Progenitor cell of endocrine pancreas (in vitro differentiated cells): Measurements from ENCODE around the gene PEX14. TPM values are rescaled to one million over a fixed set of nuclear protein-coding genes. Genes with fewer than 3 reads are reported as not detected.

Source experiments
- DNase-seq: peaks from one replicate; pipeline ENCODE4 v3.0.0; 2021; ENCODE audit warnings: low spot score; ENCODE audit not compliant: unreplicated experiment
- H3K27ac Mint-ChIP-seq: 2 replicates; pipeline ENCODE4 v1.8.0; 2021; ENCODE audit warnings: mild to moderate bottlenecking, moderate library complexity, mixed read lengths
- H3K27me3 Mint-ChIP-seq: 2 replicates; pipeline ENCODE4 v1.8.0; 2021; ENCODE audit warnings: mixed read lengths
- H3K36me3 Mint-ChIP-seq: 2 replicates; pipeline ENCODE4 v1.8.0; 2022; ENCODE audit warnings: mixed read lengths; ENCODE audit not compliant: insufficient read depth
- H3K4me1 Mint-ChIP-seq: 2 replicates; pipeline ENCODE4 v1.8.0; 2021; ENCODE audit warnings: low read depth, mixed read lengths
- H3K4me3 Mint-ChIP-seq: 2 replicates; pipeline ENCODE4 v1.8.0; 2021; ENCODE audit warnings: low read depth, mild to moderate bottlenecking, moderate library complexity, mixed read lengths
- H3K9me3 Mint-ChIP-seq: 2 replicates; pipeline ENCODE4 v1.8.0; 2021; ENCODE audit warnings: low read depth, mixed read lengths
- CTCF ChIP-seq: fragments of 200-600 bp; sonication (generic); IDR thresholded peaks from one replicate; pipeline ENCODE4 v1.5.0; 2021; ENCODE audit warnings: antibody characterized with exemption, mild to moderate bottlenecking; ENCODE audit not compliant: unreplicated experiment
- total RNA-seq: library from RNA; stranded (reverse); gene quantifications from 2 replicates; pipeline ENCODE4 v1.2.1, GENCODE V29; 2021

Gene PEX14
- total RNA-seq, 1 donor from 2014 or later: 27.8 TPM

GRCh38 chr1:10647414-10648170 lies 172.8 kb downstream of the PEX14 start:
- DNase-seq: no peak
- Mint-ChIP-seq H3K27ac (no peak overlapping the region), H3K9me3 (no peaks in the 10 kb centered on the region), H3K4me1 (no peaks in the 10 kb centered on the region), H3K4me3 (no peak overlapping the region), H3K27me3 (no peaks in the 10 kb centered on the region), H3K36me3 (peaks cover 5% of the 10 kb centered on the region)
- TF ChIP-seq CTCF: no peak

DNA sequence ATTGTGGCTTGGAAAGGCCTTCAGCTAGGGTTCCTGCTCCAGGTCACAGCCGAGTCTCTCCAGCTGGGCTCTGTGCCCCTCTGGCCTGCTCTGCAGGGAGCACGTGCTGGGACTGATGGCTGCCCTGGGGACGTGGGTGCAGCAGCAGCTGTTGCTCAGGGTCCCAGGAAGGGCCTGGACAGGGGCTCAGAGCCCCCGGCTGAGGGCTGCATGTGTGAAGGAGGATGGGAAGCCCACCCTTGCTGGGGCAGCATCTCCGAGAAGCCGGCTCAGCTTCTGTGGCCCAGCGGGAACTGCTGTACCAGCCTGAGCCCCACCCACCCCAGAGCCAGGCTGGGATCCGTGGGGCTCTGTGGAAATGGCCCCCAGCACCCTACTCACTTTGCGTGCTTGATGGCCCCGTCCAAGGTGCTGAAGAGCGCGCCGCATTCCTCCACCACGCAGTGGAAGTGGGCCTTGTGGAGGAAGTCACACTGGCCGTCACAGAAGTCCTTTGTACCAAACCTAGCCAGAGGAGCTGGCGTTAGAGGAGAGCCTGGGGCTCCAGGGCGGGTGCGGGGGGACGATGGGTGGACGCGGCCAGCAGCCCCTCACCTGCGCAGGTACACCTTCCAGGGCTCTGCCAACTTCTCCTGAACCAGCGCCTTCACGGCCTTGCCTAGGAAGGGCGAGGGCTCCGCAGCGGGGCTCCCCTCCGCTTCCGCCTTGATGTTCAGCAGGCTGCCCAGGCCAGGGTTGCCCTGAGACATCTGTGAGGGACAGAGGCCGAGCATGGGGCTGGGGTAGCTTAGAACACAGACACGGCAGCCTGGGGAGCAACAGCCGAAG lies 174.2 kb downstream of the PEX14 start:
- no peak for TF ChIP-seq CTCF
- H3K36me3 Mint-ChIP-seq: peaks cover 7% of the 10 kb centered on the region
- H3K27ac Mint-ChIP-seq: no peak overlapping the region
- no peaks in the 10 kb centered on the region for H3K27me3 Mint-ChIP-seq
- no peak overlapping the region for H3K4me3 Mint-ChIP-seq
- H3K4me1 Mint-ChIP-seq: no peaks in the 10 kb centered on the region
- DNase-seq: no peak
- H3K9me3 Mint-ChIP-seq: no peaks in the 10 kb centered on the region

- Mint-ChIP-seq H3K4me1 (no peaks in the 10 kb centered on the region), H3K9me3 (no peaks in the 10 kb centered on the region), H3K36me3 (peaks cover 6% of the 10 kb centered on the region), H3K27ac (no peak overlapping the region), H3K4me3 (no peak overlapping the region), H3K27me3 (no peaks in the 10 kb centered on the region)
- DNase-seq: no peak
- no peak for TF ChIP-seq CTCF
Measured at GRCh38 chr1:10649517-10650201, 174.9 kb downstream of the PEX14 start.

DNA sequence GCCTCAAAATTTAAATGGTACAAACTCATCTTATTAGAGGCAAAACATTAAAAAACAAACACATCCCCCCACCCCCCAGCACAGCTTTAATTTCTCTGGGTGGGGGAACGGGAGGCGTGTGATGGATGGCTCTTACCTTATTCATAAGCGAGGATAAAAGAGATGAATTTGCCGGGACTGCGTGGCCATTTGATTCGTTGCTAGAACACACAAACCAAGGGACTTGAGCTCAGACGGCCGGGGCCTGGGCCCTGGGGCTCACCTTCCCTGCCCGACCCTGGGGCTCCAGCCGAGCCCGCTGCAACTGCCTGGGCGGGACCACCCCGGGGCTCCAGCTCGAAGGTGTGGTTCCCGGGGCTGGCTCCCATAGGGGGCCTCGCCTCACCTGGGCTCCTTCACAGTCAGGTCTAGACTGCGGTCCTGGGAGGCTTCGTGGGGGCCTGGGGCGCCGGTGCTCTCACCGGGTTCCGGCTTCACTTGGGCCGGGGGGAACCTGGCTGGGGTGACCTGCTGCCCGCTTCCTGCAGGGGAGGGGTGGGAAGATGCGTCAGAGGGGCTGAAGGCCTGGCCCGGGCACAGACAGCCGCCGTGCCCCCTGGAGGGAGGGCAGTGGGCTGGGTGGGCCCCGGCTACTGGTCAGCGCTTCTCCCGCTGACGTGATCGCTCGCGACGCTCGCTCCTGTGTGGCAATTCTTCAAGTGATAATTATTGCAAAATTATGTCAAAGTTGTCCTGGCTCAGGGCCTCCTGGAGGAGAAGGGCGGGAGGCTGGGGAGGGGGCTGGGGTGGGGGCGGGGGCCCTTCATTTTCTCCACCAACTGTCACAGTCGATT lies 176.0 kb downstream of the PEX14 start:
- Mint-ChIP-seq H3K4me1 (no peaks in the 10 kb centered on the region), H3K27ac (no peak overlapping the region), H3K27me3 (no peaks in the 10 kb centered on the region), H3K4me3 (no peak overlapping the region), H3K9me3 (no peaks in the 10 kb centered on the region), H3K36me3 (peaks cover 6% of the 10 kb centered on the region)
- TF ChIP-seq CTCF: no peak
- no peak for DNase-seq
